ENCODE results near the gene SNRNP200. TPM values are rescaled to one million over a fixed set of nuclear protein-coding genes. Genes with fewer than 3 reads are reported as not detected.
"Not testable (repeated sequence)": the region's sequence is repeated elsewhere in the genome, so short reads cannot be mapped to it uniquely, and the experiment has no call there.

Gene SNRNP200
- total RNA-seq, 2 donors from 2014 or later: 51.6 to 61.5 TPM

GRCh38 chr2:96259497-96259921 is 45.8 kb downstream of the SNRNP200 start:
- ATAC-seq: peak in 1 of 2 donors; percentile 7
- no peak for DNase-seq
- intact Hi-C loops (cut with DNase I): no loop called here

- intact Hi-C loops (cut with DNase I): no loop called here
- ATAC-seq (peak; percentile 27 to 68), DNase-seq (no peak)
Observed at GRCh38 chr2:96258166-96259022, 47.0 kb downstream of the SNRNP200 start.

GRCh38 chr2:96257744-96258143 is 47.6 kb downstream of the SNRNP200 start:
- intact Hi-C loops (cut with DNase I); DNase-seq: not testable (repeated sequence)
- ATAC-seq: peak; percentile 2 to 3

- no peak for ATAC-seq
- intact Hi-C loops (cut with DNase I): no loop called here
- DNase-seq: no peak
Observed at GRCh38 chr2:96256611-96257113, 48.7 kb downstream of the SNRNP200 start.

- ATAC-seq (peak; percentile 16 to 17), DNase-seq (peak; percentile 55)
- intact Hi-C loops (cut with DNase I): loop anchor here in 1 of 2 donors (2.0 kb wide), 1 partner anchor 116 kb away; the partner anchor contains the start of gene ASTL
Observed at GRCh38 chr2:96254571-96254970, 50.8 kb downstream of the SNRNP200 start.

GRCh38 chr2:96253006-96253405 is 52.3 kb downstream of the SNRNP200 start:
- intact Hi-C loops (cut with DNase I): no loop called here
- DNase-seq: no peak
- ATAC-seq: no peak

- ATAC-seq: no peak
- DNase-seq: no peak
- intact Hi-C loops (cut with DNase I): no loop called here
Observed at GRCh38 chr2:96252526-96252925, 52.8 kb downstream of the SNRNP200 start.

GRCh38 chr2:96251721-96252292 is 53.5 kb downstream of the SNRNP200 start:
- intact Hi-C loops (cut with DNase I): no loop called here
- ATAC-seq: peak; percentile 79 to 90
- peak; percentile 76 for DNase-seq

- intact Hi-C loops (cut with DNase I): no loop called here
- DNase-seq (no peak), ATAC-seq (no peak)
Observed at GRCh38 chr2:96250188-96250587, 55.2 kb downstream of the SNRNP200 start.

- intact Hi-C loops (cut with DNase I): no loop called here
- DNase-seq: no peak
- no peak for ATAC-seq
Observed at GRCh38 chr2:96249654-96250053, 55.7 kb downstream of the SNRNP200 start.

- ATAC-seq (no peak), DNase-seq (no peak)
- intact Hi-C loops (cut with DNase I): no loop called here
Observed at GRCh38 chr2:96248624-96249023, 56.7 kb downstream of the SNRNP200 start.

GRCh38 chr2:96247896-96248295 is 57.5 kb downstream of the SNRNP200 start:
- ATAC-seq (no peak), DNase-seq (no peak)
- intact Hi-C loops (cut with DNase I): no loop called here

- DNase-seq: no peak
- intact Hi-C loops (cut with DNase I): no loop called here
- peak in 1 of 2 donors; percentile 13 for ATAC-seq
Observed at GRCh38 chr2:96247009-96247408, 58.3 kb downstream of the SNRNP200 start.

- no peak for DNase-seq
- intact Hi-C loops (cut with DNase I): no loop called here
- peak in 1 of 2 donors; percentile 14 for ATAC-seq
Observed at GRCh38 chr2:96245609-96246390, 59.5 kb downstream of the SNRNP200 start.

- ATAC-seq: no peak
- DNase-seq: no peak
- intact Hi-C loops (cut with DNase I): no loop called here
Observed at GRCh38 chr2:96243843-96244242, 61.5 kb downstream of the SNRNP200 start.

GRCh38 chr2:96241900-96242611 is 63.3 kb downstream of the SNRNP200 start:
- DNase-seq (no peak), ATAC-seq (peak; percentile 62 to 77)
- intact Hi-C loops (cut with DNase I): no loop called here

- no peak for ATAC-seq
- intact Hi-C loops (cut with DNase I): no loop called here
- DNase-seq: no peak
Observed at GRCh38 chr2:96241227-96241626, 64.1 kb downstream of the SNRNP200 start.

- DNase-seq (no peak), ATAC-seq (no peak)
- intact Hi-C loops (cut with DNase I): no loop called here
Observed at GRCh38 chr2:96240341-96241038, 64.9 kb downstream of the SNRNP200 start.

All from left cardiac atrium (tissue), 4 donors.